HepG2 (cell line): ENCODE results near the gene SOCS1. TPM values are rescaled to one million over a fixed set of nuclear protein-coding genes. Genes with fewer than 3 reads are reported as not detected.

Experiments
- DMAP1 ChIP-seq: IDR thresholded peaks from 2 replicates; pipeline ENCODE4 v1.6.1; 2016
- EED ChIP-seq: sonication (generic); formaldehyde crosslinking; IDR thresholded peaks from 2 replicates; pipeline ENCODE4 v1.5.0; 2020; ENCODE audit warnings: mild to moderate bottlenecking, missing genetic modification reagents
- MED8 ChIP-seq: sonication (generic); formaldehyde crosslinking; IDR thresholded peaks from 2 replicates; pipeline ENCODE4 v1.8.1; 2023; ENCODE audit warnings: mild to moderate bottlenecking, missing genetic modification reagents; ENCODE audit not compliant: insufficient replicate concordance
- MTA3 ChIP-seq: sonication (generic); formaldehyde crosslinking; IDR thresholded peaks from 2 replicates; pipeline ENCODE4 v1.4.0; 2020; ENCODE audit warnings: missing genetic modification reagents
- NFYB ChIP-seq: sonication (generic); formaldehyde crosslinking; IDR thresholded peaks from 2 replicates; pipeline ENCODE4 v1.4.0; 2020; ENCODE audit warnings: missing genetic modification reagents
- PAWR ChIP-seq: sonication (generic); formaldehyde crosslinking; IDR thresholded peaks from 2 replicates; pipeline ENCODE4 v1.4.0; 2020; ENCODE audit warnings: missing genetic modification reagents, mild to moderate bottlenecking, borderline replicate concordance
- RFX5 ChIP-seq: IDR thresholded peaks from 2 replicates; pipeline ENCODE4 v1.6.1; 2011; ENCODE audit warnings: low read depth, low read length, improper control_type of control experiment
- ZMYM4 ChIP-seq: sonication (generic); formaldehyde crosslinking; IDR thresholded peaks from 2 replicates; pipeline ENCODE4 v1.8.1; 2023; ENCODE audit warnings: mild to moderate bottlenecking, missing genetic modification reagents
- ZNF292 ChIP-seq: sonication (generic); formaldehyde crosslinking; IDR thresholded peaks from 2 replicates; pipeline ENCODE4 v1.8.1; 2022; ENCODE audit warnings: mild to moderate bottlenecking, low read depth, missing genetic modification reagents, borderline replicate concordance
- ZNF530 ChIP-seq: sonication (generic); formaldehyde crosslinking; IDR thresholded peaks from 2 replicates; pipeline ENCODE4 v1.5.0; 2020; ENCODE audit warnings: low read depth, mild to moderate bottlenecking, missing genetic modification reagents
- ZNF567 ChIP-seq: sonication (generic); formaldehyde crosslinking; IDR thresholded peaks from 2 replicates; pipeline ENCODE4 v1.8.1; 2023; ENCODE audit warnings: mild to moderate bottlenecking, missing genetic modification reagents, borderline replicate concordance
- polyA plus RNA-seq, 8 experiments: library from polyadenylated mRNA; depleted of rRNA in 3 of 8; stranded (reverse) in 7 of 8; unstranded in 1 of 8; fragments of >200 nt; fragmentation: Illumina TruSeq in 4 of 8; extraction: Trizol in 4 of 8; gene quantifications; 2 replicates each; pipeline versions ENCODE4 v1.2.1 to v1.2.3, GENCODE V29; 2011 to 2016; ENCODE audit warnings: low read depth in 4 of 8, missing spikeins in 1 of 8, mixed read lengths in 1 of 8; ENCODE audit not compliant: insufficient read depth in 1 of 8
- total RNA-seq, 5 experiments: library from RNA; depleted of rRNA; stranded (reverse); fragments of >200 nt; fragmentation: Illumina TruSeq; extraction: Trizol; gene quantifications; 2 replicates each; pipeline ENCODE4 v1.2.3, GENCODE V29; 2016; ENCODE audit warnings: low read depth in 1 of 5
- TF ChIP-seq, protein P1 (sequence below): sonication (generic); formaldehyde crosslinking; IDR thresholded peaks from 2 replicates; pipeline ENCODE4 v1.9.0; 2022; ENCODE audit warnings: missing genetic modification reagents, mild to moderate bottlenecking, borderline replicate concordance
- TF ChIP-seq, protein P2 (sequence below): sonication (generic); formaldehyde crosslinking; IDR thresholded peaks from 2 replicates; pipeline ENCODE4 v1.4.0; 2020; ENCODE audit warnings: missing genetic modification reagents, low read depth, mild to moderate bottlenecking, borderline replicate concordance
- TF ChIP-seq, protein P3 (sequence below): sonication (generic); formaldehyde crosslinking; IDR thresholded peaks from 2 replicates; pipeline ENCODE4 v1.8.1; 2023; ENCODE audit warnings: mild to moderate bottlenecking, inconsistent platforms, moderate library complexity, missing genetic modification reagents, borderline replicate concordance
- TF ChIP-seq, protein P4 (sequence below): sonication (generic); formaldehyde crosslinking; IDR thresholded peaks from 2 replicates; pipeline ENCODE4 v1.5.0; 2020; ENCODE audit warnings: missing genetic modification reagents
- TF ChIP-seq, protein P5 (sequence below): sonication (generic); formaldehyde crosslinking; IDR thresholded peaks from 2 replicates; pipeline ENCODE4; 2020; ENCODE audit warnings: missing genetic modification reagents, mild to moderate bottlenecking, borderline replicate concordance
- TF ChIP-seq, protein P6 (sequence below): sonication (generic); formaldehyde crosslinking; IDR thresholded peaks from 2 replicates; pipeline ENCODE4 v1.5.1; 2020; ENCODE audit warnings: mild to moderate bottlenecking, missing genetic modification reagents

The SOCS1 gene
- total and polyA plus RNA-seq, 2 of the 13 experiments (the other 11 are each of a cell fraction or from before 2014, with no cell fraction given): 5.3 to 6.3 TPM

DNA sequence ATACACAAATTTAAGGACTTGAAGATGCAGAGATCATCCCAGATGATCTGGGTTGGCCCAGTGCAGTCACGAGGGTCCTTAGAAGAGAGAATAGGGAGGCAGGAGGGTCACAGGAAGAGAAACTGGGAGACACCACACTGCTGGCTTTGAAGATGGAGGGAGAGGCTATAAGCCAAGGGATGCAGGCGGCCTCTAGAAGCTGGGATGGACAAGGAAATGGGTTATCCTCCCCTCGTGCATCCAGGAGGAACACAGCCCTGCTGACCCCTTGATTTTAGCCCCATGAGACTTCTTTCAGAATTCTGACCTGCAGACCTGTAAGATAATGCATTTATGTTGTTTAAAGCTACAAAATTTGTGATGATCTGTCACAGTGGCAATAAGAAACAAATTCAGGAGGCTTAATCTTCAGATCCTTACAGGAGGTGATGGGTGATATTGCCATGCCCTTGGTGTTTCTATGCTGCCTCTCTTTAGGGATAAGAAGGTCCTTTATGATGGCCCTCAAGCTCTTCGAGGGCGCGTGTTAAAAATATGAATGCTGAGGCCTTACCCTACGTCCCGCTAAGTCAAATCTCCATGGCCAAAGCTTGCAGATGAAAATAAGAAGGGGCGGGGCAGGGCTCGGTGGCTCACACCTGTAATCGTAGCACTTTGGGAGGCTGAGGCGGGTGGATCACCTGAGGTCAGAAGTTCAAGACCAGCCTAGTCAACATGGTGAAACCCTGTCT is 21.8 kb upstream of the SOCS1 start (continued):
- no peak for TF ChIP-seq MTA3 (CRISPR knock-in tag)
- no peak for TF ChIP-seq NFYB (CRISPR knock-in tag)
- TF ChIP-seq PAWR (CRISPR knock-in tag): no peak
- TF ChIP-seq, protein P1, sequence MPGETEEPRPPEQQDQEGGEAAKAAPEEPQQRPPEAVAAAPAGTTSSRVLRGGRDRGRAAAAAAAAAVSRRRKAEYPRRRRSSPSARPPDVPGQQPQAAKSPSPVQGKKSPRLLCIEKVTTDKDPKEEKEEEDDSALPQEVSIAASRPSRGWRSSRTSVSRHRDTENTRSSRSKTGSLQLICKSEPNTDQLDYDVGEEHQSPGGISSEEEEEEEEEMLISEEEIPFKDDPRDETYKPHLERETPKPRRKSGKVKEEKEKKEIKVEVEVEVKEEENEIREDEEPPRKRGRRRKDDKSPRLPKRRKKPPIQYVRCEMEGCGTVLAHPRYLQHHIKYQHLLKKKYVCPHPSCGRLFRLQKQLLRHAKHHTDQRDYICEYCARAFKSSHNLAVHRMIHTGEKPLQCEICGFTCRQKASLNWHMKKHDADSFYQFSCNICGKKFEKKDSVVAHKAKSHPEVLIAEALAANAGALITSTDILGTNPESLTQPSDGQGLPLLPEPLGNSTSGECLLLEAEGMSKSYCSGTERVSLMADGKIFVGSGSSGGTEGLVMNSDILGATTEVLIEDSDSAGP (CRISPR knock-in tag): 0 out of 2 replicates have a peak, but pooled peaks have one; percentile 2
- TF ChIP-seq ZMYM4: no peak
- no peak for TF ChIP-seq DMAP1
- TF ChIP-seq MED8: no peak
- no peak for TF ChIP-seq ZNF567 (CRISPR knock-in tag)
- TF ChIP-seq EED (CRISPR knock-in tag): no peak
- no peak for TF ChIP-seq RFX5
- TF ChIP-seq, protein P2, sequence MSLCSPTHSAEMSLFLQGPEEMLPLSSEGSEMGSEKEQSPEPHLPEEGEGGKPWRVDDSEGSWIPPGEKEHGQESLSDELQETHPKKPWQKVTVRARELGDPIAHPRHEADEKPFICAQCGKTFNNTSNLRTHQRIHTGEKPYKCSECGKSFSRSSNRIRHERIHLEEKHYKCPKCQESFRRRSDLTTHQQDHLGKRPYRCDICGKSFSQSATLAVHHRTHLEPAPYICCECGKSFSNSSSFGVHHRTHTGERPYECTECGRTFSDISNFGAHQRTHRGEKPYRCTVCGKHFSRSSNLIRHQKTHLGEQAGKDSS (CRISPR knock-in tag): no peak
- TF ChIP-seq, protein P3, sequence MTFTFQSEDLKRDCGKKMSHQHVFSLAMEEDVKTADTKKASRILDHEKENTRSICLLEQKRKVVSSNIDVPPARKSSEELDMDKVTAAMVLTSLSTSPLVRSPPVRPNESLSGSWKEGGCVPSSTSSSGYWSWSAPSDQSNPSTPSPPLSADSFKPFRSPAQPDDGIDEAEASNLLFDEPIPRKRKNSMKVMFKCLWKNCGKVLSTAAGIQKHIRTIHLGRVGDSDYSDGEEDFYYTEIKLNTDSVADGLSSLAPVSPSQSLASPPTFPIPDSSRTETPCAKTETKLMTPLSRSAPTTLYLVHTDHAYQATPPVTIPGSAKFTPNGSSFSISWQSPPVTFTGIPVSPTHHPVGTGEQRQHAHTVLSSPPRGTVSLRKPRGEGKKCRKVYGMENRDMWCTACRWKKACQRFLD: no peak
- no peak for TF ChIP-seq ZNF292 (CRISPR knock-in tag)
- TF ChIP-seq, protein P4, sequence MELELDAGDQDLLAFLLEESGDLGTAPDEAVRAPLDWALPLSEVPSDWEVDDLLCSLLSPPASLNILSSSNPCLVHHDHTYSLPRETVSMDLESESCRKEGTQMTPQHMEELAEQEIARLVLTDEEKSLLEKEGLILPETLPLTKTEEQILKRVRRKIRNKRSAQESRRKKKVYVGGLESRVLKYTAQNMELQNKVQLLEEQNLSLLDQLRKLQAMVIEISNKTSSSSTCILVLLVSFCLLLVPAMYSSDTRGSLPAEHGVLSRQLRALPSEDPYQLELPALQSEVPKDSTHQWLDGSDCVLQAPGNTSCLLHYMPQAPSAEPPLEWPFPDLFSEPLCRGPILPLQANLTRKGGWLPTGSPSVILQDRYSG (CRISPR knock-in tag): no peak; the same call in 1 of the 2 replicates
- TF ChIP-seq, protein P5, sequence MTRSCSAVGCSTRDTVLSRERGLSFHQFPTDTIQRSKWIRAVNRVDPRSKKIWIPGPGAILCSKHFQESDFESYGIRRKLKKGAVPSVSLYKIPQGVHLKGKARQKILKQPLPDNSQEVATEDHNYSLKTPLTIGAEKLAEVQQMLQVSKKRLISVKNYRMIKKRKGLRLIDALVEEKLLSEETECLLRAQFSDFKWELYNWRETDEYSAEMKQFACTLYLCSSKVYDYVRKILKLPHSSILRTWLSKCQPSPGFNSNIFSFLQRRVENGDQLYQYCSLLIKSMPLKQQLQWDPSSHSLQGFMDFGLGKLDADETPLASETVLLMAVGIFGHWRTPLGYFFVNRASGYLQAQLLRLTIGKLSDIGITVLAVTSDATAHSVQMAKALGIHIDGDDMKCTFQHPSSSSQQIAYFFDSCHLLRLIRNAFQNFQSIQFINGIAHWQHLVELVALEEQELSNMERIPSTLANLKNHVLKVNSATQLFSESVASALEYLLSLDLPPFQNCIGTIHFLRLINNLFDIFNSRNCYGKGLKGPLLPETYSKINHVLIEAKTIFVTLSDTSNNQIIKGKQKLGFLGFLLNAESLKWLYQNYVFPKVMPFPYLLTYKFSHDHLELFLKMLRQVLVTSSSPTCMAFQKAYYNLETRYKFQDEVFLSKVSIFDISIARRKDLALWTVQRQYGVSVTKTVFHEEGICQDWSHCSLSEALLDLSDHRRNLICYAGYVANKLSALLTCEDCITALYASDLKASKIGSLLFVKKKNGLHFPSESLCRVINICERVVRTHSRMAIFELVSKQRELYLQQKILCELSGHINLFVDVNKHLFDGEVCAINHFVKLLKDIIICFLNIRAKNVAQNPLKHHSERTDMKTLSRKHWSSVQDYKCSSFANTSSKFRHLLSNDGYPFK: no peak
- TF ChIP-seq, protein P6, sequence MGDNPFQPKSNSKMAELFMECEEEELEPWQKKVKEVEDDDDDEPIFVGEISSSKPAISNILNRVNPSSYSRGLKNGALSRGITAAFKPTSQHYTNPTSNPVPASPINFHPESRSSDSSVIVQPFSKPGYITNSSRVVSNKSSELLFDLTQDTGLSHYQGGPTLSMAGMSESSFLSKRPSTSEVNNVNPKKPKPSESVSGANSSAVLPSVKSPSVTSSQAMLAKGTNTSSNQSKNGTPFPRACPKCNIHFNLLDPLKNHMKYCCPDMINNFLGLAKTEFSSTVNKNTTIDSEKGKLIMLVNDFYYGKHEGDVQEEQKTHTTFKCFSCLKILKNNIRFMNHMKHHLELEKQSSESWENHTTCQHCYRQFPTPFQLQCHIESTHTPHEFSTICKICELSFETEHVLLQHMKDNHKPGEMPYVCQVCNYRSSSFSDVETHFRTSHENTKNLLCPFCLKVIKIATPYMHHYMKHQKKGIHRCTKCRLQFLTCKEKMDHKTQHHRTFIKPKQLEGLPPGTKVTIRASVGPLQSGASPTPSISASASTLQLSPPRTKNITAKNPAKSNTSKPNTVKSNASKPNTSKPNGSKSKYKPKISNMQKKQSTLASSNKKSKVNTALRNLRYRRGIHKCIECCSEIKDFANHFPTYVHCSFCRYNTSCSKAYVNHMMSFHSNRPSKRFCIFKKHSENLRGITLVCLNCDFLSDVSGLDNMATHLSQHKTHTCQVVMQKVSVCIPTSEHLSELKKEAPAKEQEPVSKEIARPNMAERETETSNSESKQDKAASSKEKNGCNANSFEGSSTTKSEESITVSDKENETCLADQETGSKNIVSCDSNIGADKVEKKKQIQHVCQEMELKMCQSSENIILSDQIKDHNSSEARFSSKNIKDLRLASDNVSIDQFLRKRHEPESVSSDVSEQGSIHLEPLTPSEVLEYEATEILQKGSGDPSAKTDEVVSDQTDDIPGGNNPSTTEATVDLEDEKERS: 0 out of 2 replicates have a peak, but pooled peaks have one; percentile 63
- TF ChIP-seq ZNF530 (CRISPR knock-in tag): no peak
